Right kidney (tissue), 1 donor: ENCODE measurements around the gene SLC4A8.
A peak's percentile ranks its signal among the peaks of the same experiment; 100 is the strongest.

Source experiments
- DNase-seq: peaks from one replicate; pipeline ENCODE4 v3.0.0-alpha.2; 2016

The SLC4A8 gene

DNA sequence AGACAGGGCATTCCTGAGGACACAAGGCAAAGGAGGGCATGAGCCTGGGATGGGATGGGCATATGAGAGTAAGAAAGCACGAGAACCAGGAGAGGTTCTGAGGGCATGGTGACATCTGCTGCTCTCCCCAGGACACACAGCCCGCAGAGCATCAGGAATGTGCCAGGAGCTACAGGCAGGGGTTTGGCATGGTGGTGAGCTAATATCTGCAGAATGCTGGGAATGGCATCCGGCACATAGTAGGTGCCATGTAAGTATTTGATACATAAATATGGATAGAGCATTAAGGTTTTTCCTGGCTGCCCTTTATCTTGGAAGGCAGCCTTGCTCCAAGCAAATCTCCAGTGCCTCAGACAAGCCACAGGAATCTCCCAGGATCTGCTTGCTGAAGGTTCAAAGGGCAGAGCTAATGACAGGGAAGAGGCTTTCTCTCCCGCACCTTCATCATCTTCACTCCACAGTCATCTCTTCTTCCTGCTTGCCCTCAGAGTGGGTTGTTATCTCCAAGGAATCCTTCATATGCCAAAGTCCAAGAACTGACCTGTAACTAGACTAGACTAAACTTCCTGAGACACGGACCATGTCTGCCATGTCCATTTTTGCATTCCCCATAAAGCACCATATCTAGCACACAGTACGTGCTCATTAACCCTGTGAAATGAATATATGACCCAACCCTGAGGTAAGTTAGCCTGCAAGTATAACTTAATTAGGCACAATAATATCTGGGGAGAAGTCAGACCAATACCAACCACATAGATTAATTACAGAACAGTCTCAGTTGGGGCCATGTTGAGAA lies 104.4 kb downstream of the SLC4A8 start:
- DNase-seq = no peak

DNA sequence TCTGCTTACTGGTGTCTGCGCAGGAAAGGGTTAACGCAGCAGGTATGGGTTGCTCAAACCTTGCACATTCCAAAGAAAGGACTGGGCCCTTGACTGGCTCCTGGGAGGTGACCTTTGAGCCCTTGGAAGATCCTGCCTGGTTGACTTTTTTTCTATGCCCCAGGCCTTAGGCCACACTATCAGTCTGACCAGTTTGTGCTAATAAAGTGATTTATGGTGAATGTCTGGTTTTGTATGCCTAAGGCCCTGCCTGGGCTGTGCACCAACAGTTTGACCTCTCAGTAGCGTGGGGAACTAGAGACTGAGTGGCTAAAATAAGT lies 105.0 kb downstream of the SLC4A8 start:
- DNase-seq = no peak

DNA sequence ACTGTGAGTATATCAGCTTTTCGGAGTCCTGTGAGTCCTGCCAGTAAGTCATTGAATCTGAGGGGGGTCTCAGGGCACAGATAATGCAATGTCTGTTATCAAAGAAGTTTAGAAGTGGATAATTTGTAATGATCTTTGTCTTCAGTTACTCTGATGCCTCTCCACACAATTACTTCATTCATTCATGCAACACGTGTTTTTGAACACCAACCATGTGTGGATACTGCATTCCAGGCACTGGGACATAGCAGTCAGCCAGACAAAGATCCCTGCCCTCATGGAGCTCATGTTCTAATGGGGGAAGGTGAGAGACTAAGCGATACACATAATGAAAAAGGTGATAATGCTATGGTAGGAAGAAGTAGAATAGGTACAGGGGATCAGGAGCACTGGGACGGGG lies 105.6 kb downstream of the SLC4A8 start:
- DNase-seq = no peak

DNA sequence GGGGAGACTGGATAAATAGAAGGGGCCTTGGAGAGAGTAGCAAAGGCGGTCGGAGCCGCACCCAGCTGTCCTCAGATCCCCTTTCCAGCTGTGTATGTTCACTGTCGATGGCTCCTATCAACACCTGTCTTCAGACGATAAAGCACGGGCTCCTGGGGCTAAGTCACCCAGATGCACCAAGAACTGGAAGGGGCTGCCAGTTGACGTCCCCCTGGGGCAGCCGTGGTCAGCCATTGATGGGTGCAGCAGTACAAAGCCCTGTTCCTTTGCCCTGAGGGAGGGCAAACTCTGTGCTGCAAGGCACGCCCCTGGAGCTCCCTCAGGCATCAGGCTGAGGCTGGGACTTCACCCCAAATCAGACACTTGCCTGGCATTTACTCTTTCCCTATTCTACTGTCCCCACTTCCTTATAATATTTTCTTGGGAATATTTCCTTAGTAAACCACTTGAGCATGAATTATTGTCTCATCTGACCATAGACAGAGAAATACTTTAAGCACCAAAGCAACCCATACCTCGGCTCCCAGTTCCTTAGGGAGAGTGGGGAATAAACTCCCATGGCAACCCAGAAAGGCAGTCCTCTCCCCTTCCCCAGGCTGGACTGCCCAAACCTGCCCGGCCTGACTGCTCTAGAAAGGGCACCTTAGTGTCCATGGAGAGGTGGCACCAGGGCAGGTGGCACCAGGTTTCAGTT lies 106.8 kb downstream of the SLC4A8 start:
- no peak for DNase-seq

DNA sequence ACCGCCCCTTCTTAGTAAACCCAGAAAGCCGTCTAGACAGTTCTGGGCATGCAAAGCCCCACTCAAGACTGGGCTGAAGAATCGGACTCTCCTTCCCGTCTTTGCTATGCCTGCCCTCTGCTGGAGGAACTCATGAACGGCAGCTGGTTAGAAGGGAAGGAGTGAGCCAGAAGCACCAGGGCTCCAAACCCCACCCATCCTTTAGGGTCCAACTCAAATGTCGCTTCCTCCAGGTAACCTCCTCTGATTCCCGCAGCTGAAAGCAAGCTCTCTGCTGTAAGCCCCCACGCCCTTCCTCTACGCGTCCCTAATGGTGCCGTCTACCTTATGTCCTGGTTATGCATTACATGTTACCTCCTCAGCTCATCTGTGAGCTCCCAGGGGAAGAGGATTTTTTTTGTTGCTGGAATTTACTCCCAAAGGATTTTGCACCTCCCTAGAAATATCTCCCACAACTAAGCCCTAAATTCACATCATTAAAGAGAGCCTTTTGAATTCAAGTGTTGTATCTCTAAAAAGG lies 107.4 kb downstream of the SLC4A8 start:
- peak; percentile 61 for DNase-seq

DNA sequence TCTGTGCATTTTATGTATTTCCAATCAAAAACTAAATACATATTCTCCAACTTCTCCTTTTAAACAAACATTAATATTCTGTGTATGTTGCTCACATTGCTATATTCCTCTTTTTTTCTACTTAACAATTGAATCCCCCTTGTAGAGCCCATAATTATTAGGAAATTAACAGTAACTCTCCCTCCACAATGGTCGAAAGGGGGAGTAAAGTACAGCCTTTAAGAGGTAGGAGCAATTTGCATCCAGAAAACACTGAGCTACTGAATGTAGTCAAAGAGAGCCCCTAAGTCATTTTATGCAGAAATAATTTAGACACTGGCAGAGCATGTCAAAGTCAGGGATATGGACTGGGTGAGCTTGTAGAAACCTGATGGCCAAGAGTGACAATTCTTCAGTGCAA lies 109.2 kb downstream of the SLC4A8 start:
- no peak for DNase-seq

DNA sequence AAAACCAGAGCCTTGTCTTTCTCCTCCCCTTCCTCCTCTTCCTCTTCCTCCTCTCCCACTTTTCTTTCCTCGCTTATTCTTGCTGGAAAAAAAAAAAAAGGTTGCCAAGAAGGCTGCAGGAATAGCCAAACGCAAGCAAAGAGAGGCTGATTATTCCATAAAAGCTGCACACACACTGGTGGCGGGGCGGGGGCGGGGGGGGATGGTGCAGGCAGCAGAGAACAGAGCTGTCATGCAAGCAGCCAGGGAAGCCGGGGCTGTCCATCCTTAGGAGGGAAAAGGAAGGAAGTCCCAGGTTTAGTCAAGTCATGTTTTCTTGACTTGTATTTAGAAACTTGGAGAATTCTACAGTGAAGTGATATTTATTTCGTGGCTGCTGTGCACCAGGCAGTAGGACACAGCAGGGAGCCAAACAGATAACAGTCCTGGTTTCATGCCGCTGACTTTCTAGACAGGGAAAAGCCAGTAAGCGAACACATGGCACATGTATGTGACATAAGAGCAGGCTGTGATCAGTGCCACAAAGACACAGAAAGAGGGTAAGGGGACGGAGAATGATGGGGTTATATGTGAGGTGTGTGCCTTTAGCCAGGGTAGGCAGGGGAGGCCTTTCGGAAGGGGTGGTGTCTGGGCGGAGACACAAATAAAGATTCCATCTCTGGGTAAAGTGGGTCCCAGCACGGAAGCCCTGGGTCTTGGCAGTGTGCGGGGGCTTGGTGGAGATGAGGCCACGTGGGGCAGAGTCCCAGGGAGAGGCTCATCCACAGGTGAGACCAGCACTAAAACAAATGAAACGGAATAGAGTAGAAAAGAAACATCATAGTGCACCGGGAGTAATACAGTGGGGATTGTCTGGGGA lies 109.8 kb downstream of the SLC4A8 start:
- DNase-seq = no peak

DNA sequence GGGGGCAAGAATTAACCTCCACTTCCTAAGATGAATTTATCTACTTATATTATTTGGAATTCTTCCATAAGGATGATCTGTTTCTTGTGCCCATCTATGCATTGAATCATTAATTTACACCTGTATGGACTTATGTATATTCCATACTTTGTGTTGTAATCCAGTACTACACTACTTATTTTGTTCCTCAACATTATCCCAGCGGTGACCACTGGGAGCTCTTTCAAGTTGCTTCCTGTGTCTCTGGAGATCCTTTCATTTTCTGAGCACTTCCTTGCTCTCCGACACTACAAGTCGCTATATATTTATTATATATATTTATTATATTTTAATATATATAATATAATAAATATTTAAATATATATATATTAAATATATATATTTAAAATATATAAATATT lies 111.5 kb downstream of the SLC4A8 start:
- no peak for DNase-seq

DNA sequence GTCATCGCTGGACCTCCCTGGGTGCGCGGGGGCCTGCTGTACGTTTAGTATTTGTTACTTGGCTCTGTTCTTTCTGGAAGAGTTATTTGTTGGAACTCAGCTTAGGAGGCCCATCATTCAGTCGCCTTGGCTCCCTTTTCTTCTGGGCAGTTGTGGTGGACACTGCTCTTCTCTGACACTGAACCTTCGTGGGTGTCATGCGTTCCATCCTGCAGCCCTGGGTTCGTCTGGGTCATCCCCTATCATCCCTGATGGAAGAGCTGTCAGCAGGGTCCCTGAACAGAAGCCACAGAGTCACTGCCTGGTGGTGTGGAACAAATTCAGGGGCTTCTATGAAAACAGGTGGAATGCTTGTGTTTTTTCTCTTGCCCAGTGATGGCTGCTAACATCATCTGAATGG lies 113.5 kb downstream of the SLC4A8 start:
- DNase-seq = no peak

DNA sequence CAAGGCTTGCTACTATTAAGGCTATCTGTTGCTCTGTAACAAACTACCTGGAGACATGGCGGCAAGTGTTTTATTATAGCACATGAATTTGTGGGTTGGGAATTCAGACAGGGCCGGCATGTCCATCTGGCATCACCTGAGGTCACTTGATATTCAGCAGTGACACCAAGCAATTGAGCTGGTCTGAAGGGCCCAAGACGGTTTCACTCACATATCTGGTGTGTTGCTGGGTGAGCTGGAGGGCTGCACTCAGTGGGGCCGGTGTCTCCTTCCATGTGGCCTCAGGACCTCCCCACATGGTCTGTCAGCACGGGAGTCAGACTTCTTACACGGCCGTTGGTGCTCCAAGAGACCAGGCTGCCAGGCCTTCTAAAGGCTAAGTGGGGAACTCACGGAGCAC lies 114.0 kb downstream of the SLC4A8 start:
- DNase-seq = no peak

DNA sequence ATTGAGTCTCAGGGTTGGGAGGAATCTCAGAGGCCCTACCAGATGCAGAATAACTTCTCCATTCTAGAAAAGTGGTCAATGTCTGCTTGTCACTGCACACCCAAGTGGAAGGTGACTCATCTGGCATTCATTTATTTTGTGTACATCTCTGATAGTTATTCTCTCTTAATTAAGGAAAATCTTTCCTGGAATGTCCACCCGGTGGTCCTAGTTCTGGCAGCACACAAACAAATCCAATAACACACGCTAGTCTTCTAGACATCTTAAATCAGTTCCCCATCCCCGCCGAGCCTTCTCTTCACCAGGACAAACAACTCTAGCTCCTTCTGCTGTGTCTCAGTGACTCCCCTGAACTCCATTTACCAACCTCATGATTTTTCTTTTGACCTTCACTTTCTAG lies 116.4 kb downstream of the SLC4A8 start:
- no peak for DNase-seq

DNA sequence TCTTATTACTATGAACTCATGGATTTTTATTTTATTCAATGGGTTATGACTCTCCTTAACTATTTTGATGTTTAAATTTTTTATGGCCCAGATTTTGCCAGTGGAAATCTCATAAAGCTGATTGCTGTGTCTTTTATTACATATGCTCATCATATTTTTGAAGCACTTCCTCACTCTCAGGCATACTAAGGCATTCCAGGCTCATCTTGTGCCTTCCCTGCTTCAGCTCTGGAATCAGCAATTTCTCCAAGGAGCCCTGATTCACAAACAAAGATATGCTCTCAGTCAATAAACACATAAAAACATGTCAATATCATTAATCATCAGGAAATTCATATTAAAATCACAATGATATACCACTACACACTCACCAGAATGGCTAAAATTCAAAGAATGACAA lies 121.5 kb downstream of the SLC4A8 start:
- DNase-seq = no peak

DNA sequence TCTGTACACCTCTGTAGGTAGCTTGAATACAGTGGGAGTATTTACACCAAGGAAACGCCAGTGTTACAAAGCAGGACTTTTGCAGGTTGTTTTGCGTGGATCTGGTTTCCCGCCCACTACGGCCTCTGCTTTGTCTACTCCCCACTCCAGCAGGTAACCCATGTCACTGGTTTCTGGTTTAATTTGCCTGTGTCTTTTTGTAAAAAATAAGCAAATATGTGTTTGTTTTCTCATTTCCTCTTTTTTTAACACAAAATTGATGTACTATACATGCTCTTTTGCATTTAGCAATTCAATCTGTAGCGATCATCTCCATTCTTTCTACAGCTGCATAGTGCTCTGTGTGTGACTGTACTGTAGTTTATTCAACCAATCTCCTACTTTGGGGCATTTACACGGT lies 123.0 kb downstream of the SLC4A8 start:
- DNase-seq = no peak

DNA sequence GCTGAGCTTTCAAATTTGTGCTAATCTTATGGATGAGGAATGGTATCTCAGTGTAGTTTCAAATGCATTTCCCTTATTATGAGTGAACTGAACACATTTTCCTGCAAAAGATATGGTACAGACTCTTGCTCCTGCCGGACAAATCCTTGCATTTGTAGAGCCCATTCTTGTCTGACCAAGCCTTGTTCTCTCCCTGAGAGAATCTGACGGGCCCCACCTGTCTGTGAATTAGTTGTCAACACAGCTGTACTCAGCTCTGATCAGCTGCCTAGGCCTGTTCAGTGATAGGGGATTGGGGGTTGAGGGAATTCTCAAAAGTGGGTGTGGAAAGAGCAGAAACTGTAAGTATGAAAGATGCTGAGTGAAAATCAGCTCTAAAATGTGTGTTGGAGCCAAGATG lies 123.6 kb downstream of the SLC4A8 start:
- no peak for DNase-seq

DNA sequence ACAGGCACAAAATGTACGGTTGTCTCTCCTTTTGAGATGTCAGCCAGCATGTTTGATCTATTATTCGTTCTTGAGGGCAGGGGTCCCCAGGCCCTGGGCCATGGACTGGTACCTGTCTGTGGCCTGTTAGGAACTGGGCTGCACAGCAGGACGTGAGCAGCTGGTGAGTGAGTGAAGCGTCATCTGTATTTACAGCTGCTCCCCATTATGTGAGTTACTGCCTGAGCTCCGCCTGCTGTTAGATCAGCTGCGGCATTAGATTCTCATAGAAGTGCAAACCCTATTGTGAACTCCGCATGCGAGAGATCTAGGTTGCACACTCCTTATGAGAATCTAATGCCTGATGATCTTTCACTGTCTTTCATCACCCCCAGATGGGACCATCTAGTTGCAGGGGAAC lies 125.0 kb downstream of the SLC4A8 start:
- DNase-seq = no peak
